HG03469 (cell line): ENCODE data around the gene CLCN3.
"Not testable (repeated sequence)": the region's sequence is repeated elsewhere in the genome, so short reads cannot be mapped to it uniquely, and the experiment has no call there.

ENCODE experiments used
- ATAC-seq: cut with Tn5 transposase; IDR thresholded peaks from one replicate; pipeline ENCODE4 v1.9.1; 2021; ENCODE audit warnings: mild to moderate bottlenecking, moderate library complexity, moderate number of reproducible peaks; ENCODE audit not compliant: unreplicated experiment

The CLCN3 gene

DNA sequence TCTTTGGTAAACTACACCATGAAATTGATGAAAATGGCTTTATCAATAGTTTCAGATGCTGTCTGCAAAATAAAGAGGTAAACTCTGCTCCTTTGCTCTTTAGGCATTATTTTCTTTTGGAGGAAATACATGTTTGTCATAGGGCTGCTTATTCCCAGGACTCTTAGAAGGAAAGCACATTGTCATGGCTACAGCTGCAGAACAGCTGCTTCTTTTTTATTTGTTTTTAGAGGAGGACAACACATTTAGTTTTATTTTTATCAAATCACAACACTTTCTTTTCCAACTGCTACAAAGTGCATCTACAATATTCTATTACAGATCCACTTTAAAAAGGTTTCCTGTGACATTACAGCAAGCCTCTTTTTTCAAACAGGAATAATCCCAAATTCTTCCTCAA lies 150.0 kb downstream of the CLCN3 start:
- ATAC-seq: no peak

GRCh38 chr4:169771556-169772080 lies 151.2 kb downstream of the CLCN3 start:
- not testable (repeated sequence) for ATAC-seq
